Measurements from ENCODE around the gene RTL9. TPM values are rescaled to one million over a fixed set of nuclear protein-coding genes. Genes with fewer than 3 reads are reported as not detected.

RTL9 gene
- total and polyA plus RNA-seq, 2 donors, result 0.10 to 0.48 TPM

GRCh38 chrX:110383414-110383813, 24.8 kb downstream of the RTL9 start:
- H3K4me3 ChIP-seq (ENCODE audit: low read depth, low read length), result no peak overlapping the region
- no peak for DNase-seq (ENCODE audit: extremely low spot score)
- no peaks in the 10 kb centered on the region for H3K4me1 ChIP-seq (ENCODE audit: insufficient read depth)
- no peak overlapping the region for H3K27ac ChIP-seq (ENCODE audit: low read depth)
- no peaks in the 10 kb centered on the region for H3K36me3 ChIP-seq (ENCODE audit: insufficient read depth)
- WGBS, result 28% methylated on average over 2 of the region's 2 CpGs

- WGBS, result 99% methylated on average over 2 of the region's 2 CpGs
- Histone ChIP-seq H3K4me1 (ENCODE audit: insufficient read depth) (no peaks in the 10 kb centered on the region), H3K4me3 (ENCODE audit: low read depth, low read length) (no peak overlapping the region), H3K36me3 (ENCODE audit: insufficient read depth) (no peaks in the 10 kb centered on the region), H3K27ac (ENCODE audit: low read depth) (no peak overlapping the region)
- DNase-seq (ENCODE audit: extremely low spot score), result no peak
These were observed 25.8 kb downstream of the RTL9 start for GRCh38 chrX:110384490-110384889.

- DNase-seq (ENCODE audit: extremely low spot score), result no peak
- H3K4me1 ChIP-seq (ENCODE audit: insufficient read depth), result no peaks in the 10 kb centered on the region
- 64% methylated on average over 2 of the region's 2 CpGs for WGBS
These were observed 30.9 kb downstream of the RTL9 start for GRCh38 chrX:110389570-110389969.

GRCh38 chrX:110391086-110391485, 32.4 kb downstream of the RTL9 start:
- Histone ChIP-seq H3K36me3 (ENCODE audit: insufficient read depth) (no peaks in the 10 kb centered on the region), H3K4me3 (ENCODE audit: low read depth, low read length) (no peak overlapping the region), H3K27ac (ENCODE audit: low read depth) (no peak overlapping the region), H3K4me1 (ENCODE audit: insufficient read depth) (no peaks in the 10 kb centered on the region)
- no peak for DNase-seq (ENCODE audit: extremely low spot score)

More at GRCh38 chrX:110389570-110389969, 30.9 kb downstream of the RTL9 start:
- H3K36me3 ChIP-seq (ENCODE audit: insufficient read depth), result no peaks in the 10 kb centered on the region
- no peak overlapping the region for H3K4me3 ChIP-seq (ENCODE audit: low read depth, low read length)
- no peak overlapping the region for H3K27ac ChIP-seq (ENCODE audit: low read depth)

GRCh38 chrX:110394651-110395050, 36.0 kb downstream of the RTL9 start:
- Histone ChIP-seq H3K4me1 (ENCODE audit: insufficient read depth) (no peaks in the 10 kb centered on the region), H3K27ac (ENCODE audit: low read depth) (no peak overlapping the region), H3K4me3 (ENCODE audit: low read depth, low read length) (no peak overlapping the region), H3K36me3 (ENCODE audit: insufficient read depth) (no peaks in the 10 kb centered on the region)
- no peak for DNase-seq (ENCODE audit: extremely low spot score)
- 78% methylated on average over 2 of the region's 2 CpGs for WGBS

GRCh38 chrX:110395877-110396276, 37.2 kb downstream of the RTL9 start:
- H3K4me3 ChIP-seq (ENCODE audit: low read depth, low read length), result no peak overlapping the region
- 87% methylated on average over 1 of the region's 1 CpG for WGBS
- DNase-seq (ENCODE audit: extremely low spot score), result no peak
- H3K36me3 ChIP-seq (ENCODE audit: insufficient read depth), result no peaks in the 10 kb centered on the region
- H3K27ac ChIP-seq (ENCODE audit: low read depth), result no peak overlapping the region
- no peaks in the 10 kb centered on the region for H3K4me1 ChIP-seq (ENCODE audit: insufficient read depth)

GRCh38 chrX:110396735-110397134, 38.1 kb downstream of the RTL9 start:
- no peaks in the 10 kb centered on the region for H3K4me1 ChIP-seq (ENCODE audit: insufficient read depth)
- 82% methylated on average over 4 of the region's 4 CpGs for WGBS
- no peak overlapping the region for H3K27ac ChIP-seq (ENCODE audit: low read depth)
- no peak overlapping the region for H3K4me3 ChIP-seq (ENCODE audit: low read depth, low read length)
- no peak for DNase-seq (ENCODE audit: extremely low spot score)
- H3K36me3 ChIP-seq (ENCODE audit: insufficient read depth), result no peaks in the 10 kb centered on the region

- Histone ChIP-seq H3K4me3 (ENCODE audit: low read depth, low read length) (no peak overlapping the region), H3K27ac (ENCODE audit: low read depth) (no peak overlapping the region), H3K36me3 (ENCODE audit: insufficient read depth) (no peaks in the 10 kb centered on the region), H3K4me1 (ENCODE audit: insufficient read depth) (no peaks in the 10 kb centered on the region)
- DNase-seq (ENCODE audit: extremely low spot score), result no peak
These were observed 38.7 kb downstream of the RTL9 start for GRCh38 chrX:110397339-110397738.

GRCh38 chrX:110397904-110398303, 39.3 kb downstream of the RTL9 start:
- 88% methylated on average over 6 of the region's 6 CpGs for WGBS
- H3K4me3 ChIP-seq (ENCODE audit: low read depth, low read length), result no peak overlapping the region
- H3K4me1 ChIP-seq (ENCODE audit: insufficient read depth), result no peaks in the 10 kb centered on the region
- no peak overlapping the region for H3K27ac ChIP-seq (ENCODE audit: low read depth)
- no peak for DNase-seq (ENCODE audit: extremely low spot score)
- no peaks in the 10 kb centered on the region for H3K36me3 ChIP-seq (ENCODE audit: insufficient read depth)

- H3K36me3 ChIP-seq (ENCODE audit: insufficient read depth), result no peaks in the 10 kb centered on the region
- no peak for DNase-seq (ENCODE audit: extremely low spot score)
- WGBS, result 92% methylated on average over 5 of the region's 5 CpGs
- H3K27ac ChIP-seq (ENCODE audit: low read depth), result no peak overlapping the region
- H3K4me3 ChIP-seq (ENCODE audit: low read depth, low read length), result no peak overlapping the region
- H3K4me1 ChIP-seq (ENCODE audit: insufficient read depth), result no peaks in the 10 kb centered on the region
These were observed 40.8 kb downstream of the RTL9 start for GRCh38 chrX:110399497-110399896.

- no peak overlapping the region for H3K4me3 ChIP-seq (ENCODE audit: low read depth, low read length)
- no peaks in the 10 kb centered on the region for H3K36me3 ChIP-seq (ENCODE audit: insufficient read depth)
- WGBS, result 92% methylated on average over 3 of the region's 3 CpGs
- DNase-seq (ENCODE audit: extremely low spot score), result no peak
- H3K27ac ChIP-seq (ENCODE audit: low read depth), result no peak overlapping the region
- H3K4me1 ChIP-seq (ENCODE audit: insufficient read depth), result no peaks in the 10 kb centered on the region
These were observed 41.3 kb downstream of the RTL9 start for GRCh38 chrX:110399966-110400365.

GRCh38 chrX:110401135-110401534, 42.5 kb downstream of the RTL9 start:
- no peak for DNase-seq (ENCODE audit: extremely low spot score)
- Histone ChIP-seq H3K4me1 (ENCODE audit: insufficient read depth) (no peaks in the 10 kb centered on the region), H3K36me3 (ENCODE audit: insufficient read depth) (no peaks in the 10 kb centered on the region), H3K27ac (ENCODE audit: low read depth) (no peak overlapping the region), H3K4me3 (ENCODE audit: low read depth, low read length) (no peak overlapping the region)
- WGBS, result 91% methylated on average over 3 of the region's 3 CpGs

- Histone ChIP-seq H3K36me3 (ENCODE audit: insufficient read depth) (no peaks in the 10 kb centered on the region), H3K4me3 (ENCODE audit: low read depth, low read length) (no peak overlapping the region), H3K4me1 (ENCODE audit: insufficient read depth) (no peaks in the 10 kb centered on the region), H3K27ac (ENCODE audit: low read depth) (no peak overlapping the region)
- WGBS, result 76% methylated on average over 7 of the region's 7 CpGs
- DNase-seq (ENCODE audit: extremely low spot score), result no peak
These were observed 43.6 kb downstream of the RTL9 start for GRCh38 chrX:110402091-110402849.

- Histone ChIP-seq H3K4me3 (ENCODE audit: low read depth, low read length) (no peak overlapping the region), H3K4me1 (ENCODE audit: insufficient read depth) (no peaks in the 10 kb centered on the region), H3K36me3 (ENCODE audit: insufficient read depth) (no peaks in the 10 kb centered on the region), H3K27ac (ENCODE audit: low read depth) (no peak overlapping the region)
- 38% methylated on average over 1 of the region's 1 CpG for WGBS
- no peak for DNase-seq (ENCODE audit: extremely low spot score)
These were observed 44.2 kb downstream of the RTL9 start for GRCh38 chrX:110402850-110403221.

All from urinary bladder (tissue), 4 donors.